IPS-11a (cell line): Measurements from ENCODE around the gene XYLT1.

Source experiments
- H3K4me3 ChIP-seq: one replicate; pipeline ENCODE4 v1.5.1; 2013; ENCODE audit warnings: low read depth, low read length, control low read depth

Gene XYLT1

GRCh38 chr16:17294856-17295255 lies 175.9 kb downstream of the XYLT1 start:
- H3K4me3 ChIP-seq = no peak overlapping the region

- H3K4me3 ChIP-seq = no peak overlapping the region
Measured at GRCh38 chr16:17293813-17294558, 176.8 kb downstream of the XYLT1 start.

GRCh38 chr16:17291289-17291688 lies 179.5 kb downstream of the XYLT1 start:
- H3K4me3 ChIP-seq = no peak overlapping the region

- H3K4me3 ChIP-seq = no peak overlapping the region
Measured at GRCh38 chr16:17289674-17290635, 180.8 kb downstream of the XYLT1 start.

GRCh38 chr16:17289050-17289449 lies 181.7 kb downstream of the XYLT1 start:
- no peak overlapping the region for H3K4me3 ChIP-seq

GRCh38 chr16:17287166-17287800 lies 183.5 kb downstream of the XYLT1 start:
- H3K4me3 ChIP-seq = no peak overlapping the region

- no peak overlapping the region for H3K4me3 ChIP-seq
Measured at GRCh38 chr16:17286443-17286842, 184.3 kb downstream of the XYLT1 start.

GRCh38 chr16:17283016-17283415 lies 187.7 kb downstream of the XYLT1 start:
- no peak overlapping the region for H3K4me3 ChIP-seq

- H3K4me3 ChIP-seq = no peak overlapping the region
Measured at GRCh38 chr16:17282247-17282646, 188.5 kb downstream of the XYLT1 start.

- no peak overlapping the region for H3K4me3 ChIP-seq
Measured at GRCh38 chr16:17281052-17281451, 189.7 kb downstream of the XYLT1 start.

GRCh38 chr16:17278988-17279387 lies 191.8 kb downstream of the XYLT1 start:
- no peak overlapping the region for H3K4me3 ChIP-seq

- H3K4me3 ChIP-seq = no peak overlapping the region
Measured at GRCh38 chr16:17277981-17278381, 192.8 kb downstream of the XYLT1 start.

GRCh38 chr16:17276610-17277009 lies 194.2 kb downstream of the XYLT1 start:
- H3K4me3 ChIP-seq = no peak overlapping the region

- H3K4me3 ChIP-seq = no peak overlapping the region
Measured at GRCh38 chr16:17276010-17276530, 194.7 kb downstream of the XYLT1 start.

- no peak overlapping the region for H3K4me3 ChIP-seq
Measured at GRCh38 chr16:17275076-17276009, 195.4 kb downstream of the XYLT1 start.

- H3K4me3 ChIP-seq = no peak overlapping the region
Measured at GRCh38 chr16:17273142-17273561, 197.6 kb downstream of the XYLT1 start.

- no peak overlapping the region for H3K4me3 ChIP-seq
Measured at GRCh38 chr16:17272716-17273115, 198.0 kb downstream of the XYLT1 start.

- no peak overlapping the region for H3K4me3 ChIP-seq
Measured at GRCh38 chr16:17271687-17272086, 199.1 kb downstream of the XYLT1 start.

GRCh38 chr16:17270683-17271109 lies 200.1 kb downstream of the XYLT1 start:
- no peak overlapping the region for H3K4me3 ChIP-seq

- H3K4me3 ChIP-seq = no peak overlapping the region
Measured at GRCh38 chr16:17270111-17270510, 200.6 kb downstream of the XYLT1 start.
